ENCODE measurements around the gene PNLIPRP2.

- no peak for TF ChIP-seq CTCF (IDR thresholded peaks at IDR 0.05; ENCODE audit: insufficient read depth, low read length)
- TF ChIP-seq POLR2AphosphoS5 (IDR thresholded peaks at IDR 0.05; ENCODE audit: low read depth), result no peak
- no peak for TF ChIP-seq SPI1 (IDR thresholded peaks at IDR 0.05; ENCODE audit: borderline replicate concordance, low read depth)
- TF ChIP-seq GABPA (IDR thresholded peaks at IDR 0.05; ENCODE audit: low read depth), result no peak
- TF ChIP-seq REST (IDR thresholded peaks at IDR 0.05; ENCODE audit: insufficient replicate concordance, low read depth), result no peak
Observed at GRCh38 chr10:116593139-116593740, 27.5 kb upstream of the PNLIPRP2 start.

Measured in HL-60 (cell line).